H1 (cell line): Measurements from ENCODE around the gene FLVCR2. TPM values are rescaled to one million over a fixed set of nuclear protein-coding genes. Genes with fewer than 3 reads are reported as not detected.

Experiments used
- CTCF ChIA-PET: fragments of 300-600 bp; sonication (Branson Sonifier 250); formaldehyde crosslinking; loops from one replicate; lab custom pipeline; 2021; ENCODE audit not compliant: partially characterized antibody; lab: Charles Lee
- POLR2A ChIA-PET: fragments of 300-600 bp; sonication (Branson Sonifier 250); formaldehyde crosslinking; loops from one replicate; lab custom pipeline; 2021; ENCODE audit warnings: inconsistent platforms; ENCODE audit not compliant: partially characterized antibody; lab: Charles Lee
- DNase-seq, 2 experiments: peaks; one replicate each; pipeline versions ENCODE4 v3.0.0 to v3.0.0-alpha.2; 2010 to 2022; ENCODE audit warnings: low spot score in 2 of 2, low read depth in 1 of 2, mixed read lengths in 1 of 2
- FAIRE-seq: peaks from 2 replicates; lab custom pipeline; 2011; peaks lifted over from hg19 to GRCh38; lab: Jason Lieb, UNC
- H2AFZ ChIP-seq: 2 replicates; pipeline ENCODE4 v1.8.1; 2012; ENCODE audit warnings: low read length, inconsistent platforms
- H2AK5ac ChIP-seq: 2 replicates; pipeline ENCODE4 v1.6.1; 2013; ENCODE audit warnings: low read depth, low read length
- H2BK120ac ChIP-seq: replicated peaks from 2 replicates; pipeline ENCODE3; 2013; ENCODE audit warnings: low read depth, low read length, inconsistent platforms
- H2BK12ac ChIP-seq: 2 replicates; pipeline ENCODE4 v1.6.1; 2013; ENCODE audit warnings: low read depth, low read length
- H2BK15ac ChIP-seq: 2 replicates; pipeline ENCODE4 v1.6.1; 2013; ENCODE audit warnings: low read length
- H2BK20ac ChIP-seq: 2 replicates; pipeline ENCODE4 v1.6.1; 2013; ENCODE audit warnings: low read length
- H2BK5ac ChIP-seq: 2 replicates; pipeline ENCODE4 v1.6.1; 2013; ENCODE audit warnings: low read depth, low read length
- H3K14ac ChIP-seq: 2 replicates; pipeline ENCODE4 v1.6.1; 2013; ENCODE audit warnings: inconsistent platforms; ENCODE audit not compliant: insufficient read length
- H3K18ac ChIP-seq: 2 replicates; pipeline ENCODE4 v1.6.1; 2013; ENCODE audit warnings: low read length; ENCODE audit errors: extremely low read depth
- H3K23ac ChIP-seq: 2 replicates; pipeline ENCODE4 v1.6.1; 2013; ENCODE audit warnings: inconsistent platforms; ENCODE audit not compliant: insufficient read length
- H3K23me2 ChIP-seq: 2 replicates; pipeline ENCODE4 v1.6.1; 2013; ENCODE audit warnings: low read depth, low read length
- H3K27ac ChIP-seq: 2 replicates; pipeline ENCODE4 v1.6.1; 2011; ENCODE audit warnings: low read depth, low read length, inconsistent platforms
- H3K27me3 ChIP-seq, 4 experiments: replicated peaks in 1 of 4; 1 replicate in 1 of 4; 2 replicates in 3 of 4; pipeline versions ENCODE4 v1.6.1 to v1.8.1; 2011 to 2013; ENCODE audit warnings: low read length in 3 of 4, mild to moderate bottlenecking in 3 of 4, inconsistent platforms in 2 of 4, mixed read lengths in 2 of 4, moderate library complexity in 1 of 4; ENCODE audit not compliant: control insufficient read depth in 3 of 4, insufficient read depth in 3 of 4; ENCODE audit errors: extremely low read depth in 1 of 4
- H3K36me3 ChIP-seq, 4 experiments: 2 replicates each; pipeline versions ENCODE4 v1.6.1 to v1.8.1; 2011 to 2013; ENCODE audit warnings: mild to moderate bottlenecking in 4 of 4, low read length in 3 of 4, moderate library complexity in 2 of 4, control low read depth in 1 of 4, inconsistent platforms in 1 of 4; ENCODE audit not compliant: insufficient read depth in 4 of 4, control insufficient read depth in 2 of 4
- H3K4ac ChIP-seq: replicated peaks from 2 replicates; pipeline ENCODE3; 2013; ENCODE audit warnings: low read length, low read depth, mixed read lengths, inconsistent platforms; ENCODE audit not compliant: insufficient read length
- H3K4me1 ChIP-seq, 4 experiments: replicated peaks in 1 of 4; 1 replicate in 1 of 4; 2 replicates in 3 of 4; pipeline versions ENCODE4 v1.6.1 to v1.8.1; 2011 to 2013; ENCODE audit warnings: low read length in 3 of 4, inconsistent platforms in 2 of 4, mixed read lengths in 1 of 4; ENCODE audit not compliant: insufficient read depth in 4 of 4, control insufficient read depth in 3 of 4
- H3K4me2 ChIP-seq, 2 experiments: 2 replicates each; pipeline versions ENCODE4 v1.6.1 to v1.8.1; 2011 to 2013; ENCODE audit warnings: low read depth in 2 of 2, low read length in 2 of 2, control low read depth in 1 of 2, inconsistent platforms in 1 of 2, mild to moderate bottlenecking in 1 of 2; ENCODE audit not compliant: insufficient read depth in 1 of 2
- H3K4me3 ChIP-seq, 4 experiments: fragments of 200-600, 300-600 bp in 1 of 4; sonication (generic), shearing (Covaris generic), sonication (Bioruptor Twin) in 1 of 4; 2 replicates each; pipeline versions ENCODE4 v1.5.1 to v1.8.1; 2011 to 2016; ENCODE audit warnings: low read length in 4 of 4, low read depth in 3 of 4, control low read depth in 2 of 4, inconsistent platforms in 2 of 4, mild to moderate bottlenecking in 2 of 4, mixed read lengths in 1 of 4, moderate library complexity in 1 of 4; ENCODE audit not compliant: insufficient read depth in 2 of 4; ENCODE audit errors: extremely low read depth in 1 of 4
- H3K56ac ChIP-seq: replicated peaks from 2 replicates; pipeline ENCODE3; 2013; ENCODE audit warnings: low read depth, mild to moderate bottlenecking, mixed read lengths, low read length, inconsistent platforms; ENCODE audit not compliant: insufficient read length
- H3K79me1 ChIP-seq: 2 replicates; pipeline ENCODE4 v1.6.1; 2013; ENCODE audit warnings: low read depth, low read length, control low read depth
- H3K79me2 ChIP-seq, 2 experiments: 2 replicates each; pipeline versions ENCODE4 v1.6.1 to v1.8.1; 2012 to 2013; ENCODE audit warnings: low read length in 2 of 2, mild to moderate bottlenecking in 2 of 2, inconsistent platforms in 1 of 2; ENCODE audit not compliant: insufficient read depth in 2 of 2, control insufficient read depth in 1 of 2
- H3K9ac ChIP-seq, 4 experiments: replicated peaks in 1 of 4; 1 replicate in 1 of 4; 2 replicates in 3 of 4; pipeline versions ENCODE4 v1.6.1 to v1.8.1; 2011 to 2013; ENCODE audit warnings: low read depth in 3 of 4, low read length in 3 of 4, control low read depth in 2 of 4, mild to moderate bottlenecking in 2 of 4, moderate library complexity in 2 of 4, inconsistent platforms in 1 of 4; ENCODE audit errors: extremely low read depth in 1 of 4
- H3K9me3 ChIP-seq, 2 experiments: 2 replicates each; pipeline versions ENCODE4 v1.6.1 to v1.8.1; 2012 to 2013; ENCODE audit warnings: mild to moderate bottlenecking in 2 of 2, moderate library complexity in 2 of 2, control low read depth in 1 of 2, inconsistent platforms in 1 of 2, low read depth in 1 of 2, low read length in 1 of 2, mixed read lengths in 1 of 2; ENCODE audit not compliant: insufficient read depth in 2 of 2
- H4K20me1 ChIP-seq, 2 experiments: replicated peaks in 1 of 2; 2 replicates each; pipeline versions ENCODE3 to v1.8.1; 2011 to 2013; ENCODE audit warnings: inconsistent platforms in 2 of 2, low read length in 2 of 2, mild to moderate bottlenecking in 1 of 2; ENCODE audit not compliant: insufficient read depth in 2 of 2, control insufficient read depth in 1 of 2
- H4K5ac ChIP-seq: 2 replicates; pipeline ENCODE4 v1.6.1; 2013; ENCODE audit warnings: low read length, low read depth, mixed read lengths, inconsistent platforms; ENCODE audit not compliant: insufficient read length
- H4K8ac ChIP-seq: 2 replicates; pipeline ENCODE4 v1.8.0; 2013; ENCODE audit warnings: mild to moderate bottlenecking, moderate library complexity, low read length, inconsistent platforms; ENCODE audit not compliant: insufficient read depth; ENCODE audit errors: extremely low read depth
- H4K91ac ChIP-seq: replicated peaks from 2 replicates; pipeline ENCODE3; 2013; ENCODE audit warnings: low read length, mixed read lengths, inconsistent platforms; ENCODE audit not compliant: insufficient read length
- ASH2L ChIP-seq: fragments of 200-600, 300-600 bp; sonication (generic); IDR thresholded peaks from one replicate; pipeline ENCODE4 v1.7.1; 2017; ENCODE audit warnings: low read length
- CHD1 ChIP-seq: IDR thresholded peaks from 2 replicates; pipeline ENCODE4 v1.6.1; 2012; ENCODE audit warnings: low read depth, low read length, improper control_type of control experiment
- CREB1 ChIP-seq: IDR thresholded peaks from 2 replicates; pipeline ENCODE4 v1.6.1; 2012; ENCODE audit warnings: inconsistent platforms
- EGR1 ChIP-seq: IDR thresholded peaks from 2 replicates; pipeline ENCODE4 v1.6.1; 2011; ENCODE audit warnings: low read depth, low read length, borderline replicate concordance
- EZH2 ChIP-seq: fragments of 200-600 bp; sonication (generic); IDR thresholded peaks from 2 replicates; pipeline ENCODE4 v1.7.1; 2012; ENCODE audit warnings: low read depth, mild to moderate bottlenecking, moderate library complexity, low read length, inconsistent platforms; ENCODE audit not compliant: severe bottlenecking
- FOSL1 ChIP-seq: IDR thresholded peaks from 2 replicates; pipeline ENCODE4 v1.6.1; 2011; ENCODE audit warnings: mild to moderate bottlenecking, low read depth, low read length, moderate library complexity; ENCODE audit not compliant: insufficient read depth
- HDAC6 ChIP-seq: IDR thresholded peaks from one replicate; pipeline ENCODE4 v1.7.1; 2012; ENCODE audit warnings: low read depth, mild to moderate bottlenecking, inconsistent platforms, low read length, moderate library complexity
- KDM5A ChIP-seq: fragments of 200-600 bp; IDR thresholded peaks from 2 replicates; pipeline ENCODE4 v1.7.1; 2012; ENCODE audit warnings: mild to moderate bottlenecking, low read length, inconsistent platforms, mixed read lengths
- PHF8 ChIP-seq: fragments of 200-600 bp; sonication (generic); conservative IDR thresholded peaks from 2 replicates; pipeline ENCODE4 v1.7.1; 2012; ENCODE audit warnings: low read depth, mild to moderate bottlenecking, inconsistent platforms, low read length, moderate library complexity
- POU5F1 ChIP-seq: IDR thresholded peaks from 2 replicates; pipeline ENCODE4 v1.6.1; 2011; ENCODE audit warnings: low read depth, mild to moderate bottlenecking, low read length, moderate library complexity
- RAD21 ChIP-seq, 2 experiments: IDR thresholded peaks in 1 of 2; conservative IDR thresholded peaks in 1 of 2; 2 replicates each; pipeline ENCODE4 v1.6.1; 2011; ENCODE audit warnings: low read depth in 2 of 2, low read length in 2 of 2, improper control_type of control experiment in 1 of 2, inconsistent platforms in 1 of 2, mild to moderate bottlenecking in 1 of 2, moderate library complexity in 1 of 2
- RBBP5 ChIP-seq: IDR thresholded peaks from 2 replicates; pipeline ENCODE4 v1.7.1; 2012; ENCODE audit warnings: low read depth, mild to moderate bottlenecking, inconsistent platforms, low read length, moderate library complexity, borderline replicate concordance
- RFX5 ChIP-seq: IDR thresholded peaks from 2 replicates; pipeline ENCODE4 v1.6.1; 2011; ENCODE audit warnings: low read depth, low read length, improper control_type of control experiment, borderline replicate concordance
- SAP30 ChIP-seq: fragments of 300-600 bp; sonication (generic); IDR thresholded peaks from 2 replicates; pipeline ENCODE4 v1.7.1; 2012; ENCODE audit warnings: low read length, moderate library complexity, mild to moderate bottlenecking, inconsistent platforms; ENCODE audit not compliant: insufficient read depth, insufficient replicate concordance
- WGBS, 2 experiments: shearing (Covaris generic) in 1 of 2; methylation state at CpG; one replicate each; pipeline versions ENCODE4 v1.1.6 to v1.1.7; 2013 to 2015; ENCODE audit warnings: low lambda C conversion rate in 2 of 2, mixed read lengths in 2 of 2, inconsistent platforms in 1 of 2, low coverage in 1 of 2, missing lambda C conversion rate in 1 of 2; ENCODE audit not compliant: insufficient replicate concordance in 2 of 2, insufficient coverage in 1 of 2, insufficient read length in 1 of 2; ENCODE audit errors: extremely low coverage in 1 of 2, missing lambda C conversion rate in 1 of 2; 5-methylcytosine and 5-hydroxymethylcytosine counted together
- polyA plus RNA-seq, 7 experiments: library from polyadenylated mRNA; depleted of rRNA in 3 of 7; stranded (reverse) in 5 of 7; unstranded in 2 of 7; fragments of >200 nt in 5 of 7; fragments of 200-250 nt in 2 of 7; gene quantifications; 1 replicate in 5 of 7; 2 replicates in 1 of 7; 4 replicates in 1 of 7; pipeline versions ENCODE4 v1.2.1 to v1.2.3, GENCODE V29; 2011 to 2013; ENCODE audit warnings: missing spikeins in 2 of 7, mixed read lengths in 2 of 7
- total RNA-seq: library from RNA; stranded (reverse); fragmentation: NEBNext Ultra II Directional; extraction: Animal tissue kit (Norgen Biotek cat#: 25700); gene quantifications from 2 replicates; pipeline ENCODE4 v1.2.1, GENCODE V29; 2021

Gene FLVCR2
- total and polyA plus RNA-seq, 2 of the 8 experiments (the other 6 are each of a cell fraction or from before 2014, with no cell fraction given), result 7.1 to 8.2 TPM

- no peak for FAIRE-seq
- no peak overlapping the region for H3K23ac ChIP-seq
- no peak overlapping the region for H3K4ac ChIP-seq
- peaks cover 9 to 29% (median 19%) of the 10 kb centered on the region in 4 experiments for H3K4me1 ChIP-seq
- H3K4me2 ChIP-seq, result no peak overlapping the region
- H3K9ac ChIP-seq, result no peak overlapping the region
- POLR2A ChIA-PET, result interaction anchor here (0.7 to 1.1 kb wide), 2 partner anchors 15 to 33 kb away, joined by 3 read pairs; partner anchors contain the start of genes ERG28 and TTLL5
- no peak overlapping the region for H2AK5ac ChIP-seq
- no peaks in the 10 kb centered on the region for H3K79me1 ChIP-seq
- H3K4me3 ChIP-seq, result no peak overlapping the region
- no peak overlapping the region for H3K27ac ChIP-seq
- no peak overlapping the region for H3K14ac ChIP-seq
- no peaks in the 10 kb centered on the region for H4K20me1 ChIP-seq
- H3K9me3 ChIP-seq, result no peaks in the 10 kb centered on the region
- no peak for DNase-seq
- no peak overlapping the region for H2AFZ ChIP-seq
- H2BK20ac ChIP-seq, result no peak overlapping the region
- H2BK120ac ChIP-seq, result no peak overlapping the region
- no peak overlapping the region for H3K56ac ChIP-seq
- no peak overlapping the region for H4K91ac ChIP-seq
- no peak overlapping the region for H4K5ac ChIP-seq
- H2BK12ac ChIP-seq, result no peak overlapping the region
- no peak overlapping the region for H4K8ac ChIP-seq
- CTCF ChIA-PET, result interaction anchor here (1.0 to 2.4 kb wide), 5 partner anchors 9 to 587 kb away, joined by 3 to 22 read pairs (median 4); partner anchors contain the start of gene FLVCR2
- 81% methylated on average over 4 of the region's 4 CpGs; no CpG with 5 or more reads in 1 of the 2 experiments for WGBS, 2 experiments
- no peak overlapping the region for H3K18ac ChIP-seq
- H3K79me2 ChIP-seq, result no peaks in the 10 kb centered on the region
- no peak overlapping the region for H2BK15ac ChIP-seq
- H3K27me3 ChIP-seq, result no peaks in the 10 kb centered on the region
- H2BK5ac ChIP-seq, result no peak overlapping the region
- H3K36me3 ChIP-seq, result no peaks in the 10 kb centered on the region
- H3K23me2 ChIP-seq, result peaks cover 3% of the 10 kb centered on the region; the same call in 1 of the 2 replicates
- TF ChIP-seq HDAC6 (no peak), POU5F1 (no peak), CHD1 (no peak), EGR1 (no peak), CREB1 (no peak), PHF8 (no peak), SAP30 (no peak), RBBP5 (no peak), RFX5 (no peak), RAD21 (IDR thresholded peaks at IDR 0.05 in 1 of 2, conservative IDR thresholded peaks at IDR 0.05 in 1 of 2; ENCODE audit: low read depth in 2 of 2, low read length in 2 of 2) (no peak), ASH2L (no peak), KDM5A (no peak), FOSL1 (no peak), EZH2 (no peak)
Observed at GRCh38 chr14:75627406-75627805, 49.0 kb downstream of the FLVCR2 start.
